ENCODE data around the gene ZNF417.
"Not testable (repeated sequence)": the region's sequence is repeated elsewhere in the genome, so short reads cannot be mapped to it uniquely, and the experiment has no call there.

ZNF417 gene

GRCh38 chr19:57872450-57872849 is 43.9 kb downstream of the ZNF417 start:
- DNase-seq = no peak

DNA sequence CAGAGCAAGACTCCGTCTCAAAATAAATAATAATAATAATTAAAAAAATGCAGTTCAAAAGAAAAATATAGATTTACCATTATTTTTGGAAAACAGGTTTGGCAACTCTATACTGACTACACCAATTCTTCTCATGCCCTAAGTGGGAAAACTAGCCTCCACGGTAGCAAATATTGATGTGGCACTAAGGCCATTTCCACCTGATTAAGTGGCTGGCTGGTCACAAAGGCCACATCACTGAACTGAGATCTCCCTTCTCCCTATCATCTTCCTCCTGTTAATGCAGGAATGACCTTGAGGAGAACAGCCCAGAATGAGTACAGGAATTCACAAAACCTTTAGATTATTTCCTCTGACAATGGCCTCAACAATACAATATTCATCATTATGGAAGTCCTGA is 46.2 kb downstream of the ZNF417 start:
- no peak overlapping the region for H3K4me2 ChIP-seq (ENCODE audit: low read depth, low read length)
- H3K9me3 ChIP-seq (replicated peaks; ENCODE audit: insufficient read depth, low read length) = no peaks in the 10 kb centered on the region
- no peaks in the 10 kb centered on the region for H3K9me2 ChIP-seq (replicated peaks; ENCODE audit: insufficient read depth, low read length)
- no peak overlapping the region for H3K9ac ChIP-seq (ENCODE audit: low read length)
- H4K20me1 ChIP-seq (ENCODE audit: insufficient read depth, low read length) = no peaks in the 10 kb centered on the region
- H3K27ac ChIP-seq (ENCODE audit: low read length) = no peak overlapping the region
- H3K4me1 ChIP-seq (ENCODE audit: low read length) = no peaks in the 10 kb centered on the region
- H2AFZ ChIP-seq (ENCODE audit: low read length) = no peak overlapping the region
- no peaks in the 10 kb centered on the region for H3K27me3 ChIP-seq (replicated peaks; ENCODE audit: insufficient read depth, low read length)
- no peaks in the 10 kb centered on the region for H3F3A ChIP-seq (ENCODE audit: insufficient read depth, low read length)
- no peak overlapping the region for H3K4me3 ChIP-seq (ENCODE audit: low read length)
- no peaks in the 10 kb centered on the region for H3K79me2 ChIP-seq (ENCODE audit: low read length)
- no peak for DNase-seq
- H3K36me3 ChIP-seq (replicated peaks; ENCODE audit: insufficient read depth, low read length) = peaks cover 6% of the 10 kb centered on the region; the same call in 1 of the 2 replicates
- TF ChIP-seq, protein P1, sequence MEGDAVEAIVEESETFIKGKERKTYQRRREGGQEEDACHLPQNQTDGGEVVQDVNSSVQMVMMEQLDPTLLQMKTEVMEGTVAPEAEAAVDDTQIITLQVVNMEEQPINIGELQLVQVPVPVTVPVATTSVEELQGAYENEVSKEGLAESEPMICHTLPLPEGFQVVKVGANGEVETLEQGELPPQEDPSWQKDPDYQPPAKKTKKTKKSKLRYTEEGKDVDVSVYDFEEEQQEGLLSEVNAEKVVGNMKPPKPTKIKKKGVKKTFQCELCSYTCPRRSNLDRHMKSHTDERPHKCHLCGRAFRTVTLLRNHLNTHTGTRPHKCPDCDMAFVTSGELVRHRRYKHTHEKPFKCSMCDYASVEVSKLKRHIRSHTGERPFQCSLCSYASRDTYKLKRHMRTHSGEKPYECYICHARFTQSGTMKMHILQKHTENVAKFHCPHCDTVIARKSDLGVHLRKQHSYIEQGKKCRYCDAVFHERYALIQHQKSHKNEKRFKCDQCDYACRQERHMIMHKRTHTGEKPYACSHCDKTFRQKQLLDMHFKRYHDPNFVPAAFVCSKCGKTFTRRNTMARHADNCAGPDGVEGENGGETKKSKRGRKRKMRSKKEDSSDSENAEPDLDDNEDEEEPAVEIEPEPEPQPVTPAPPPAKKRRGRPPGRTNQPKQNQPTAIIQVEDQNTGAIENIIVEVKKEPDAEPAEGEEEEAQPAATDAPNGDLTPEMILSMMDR (IDR thresholded peaks at IDR 0.05; ENCODE audit: low read length) = no peak
- TF ChIP-seq EZH2phosphoT487 (IDR thresholded peaks at IDR 0.05; ENCODE audit: low read length) (no peak), EZH2 (optimal IDR thresholded peaks at IDR 0.05; ENCODE audit: low read depth, low read length) (no peak)

More at GRCh38 chr19:57872450-57872849, 43.9 kb downstream of the ZNF417 start:
- Histone ChIP-seq H3K4me1 (ENCODE audit: low read length) (no peaks in the 10 kb centered on the region), H3K27ac (ENCODE audit: low read length) (no peak overlapping the region), H3K79me2 (ENCODE audit: low read length) (no peaks in the 10 kb centered on the region), H3K4me3 (ENCODE audit: low read length) (no peak overlapping the region), H3K27me3 (replicated peaks; ENCODE audit: insufficient read depth, low read length) (no peaks in the 10 kb centered on the region), H3K9me2 (replicated peaks; ENCODE audit: insufficient read depth, low read length) (no peaks in the 10 kb centered on the region), H2AFZ (ENCODE audit: low read length) (no peak overlapping the region), H3K9me3 (replicated peaks; ENCODE audit: insufficient read depth, low read length) (no peaks in the 10 kb centered on the region), H3K4me2 (ENCODE audit: low read depth, low read length) (no peak overlapping the region), H3K36me3 (replicated peaks; ENCODE audit: insufficient read depth, low read length) (no peaks in the 10 kb centered on the region), H4K20me1 (ENCODE audit: insufficient read depth, low read length) (no peaks in the 10 kb centered on the region), H3K9ac (ENCODE audit: low read length) (no peak overlapping the region), H3F3A (ENCODE audit: insufficient read depth, low read length) (no peaks in the 10 kb centered on the region)
- TF ChIP-seq EZH2 (optimal IDR thresholded peaks at IDR 0.05; ENCODE audit: low read depth, low read length) (no peak), EZH2phosphoT487 (IDR thresholded peaks at IDR 0.05; ENCODE audit: low read length) (no peak)
- TF ChIP-seq, protein P1 (IDR thresholded peaks at IDR 0.05; ENCODE audit: low read length) = no peak

DNA sequence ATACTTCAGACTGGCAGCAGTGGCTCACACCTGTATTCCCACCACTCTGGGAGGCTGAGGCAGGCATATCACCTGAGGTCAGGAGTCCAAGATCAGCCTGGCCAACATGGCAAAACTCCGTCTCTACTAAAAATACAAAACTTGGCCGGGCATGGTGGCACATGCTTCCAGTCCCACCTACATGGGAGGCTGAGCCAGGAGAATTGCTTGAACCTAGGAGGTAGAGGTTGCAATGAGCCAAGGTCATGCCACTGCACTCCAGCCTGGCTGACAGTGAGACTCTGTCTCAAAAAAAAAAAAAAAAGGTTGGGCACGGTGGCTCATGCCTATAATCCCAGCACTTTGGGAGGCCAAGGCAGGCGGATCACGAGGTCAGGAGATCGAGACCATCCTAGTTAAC is 46.7 kb downstream of the ZNF417 start:
- not testable (repeated sequence) for H4K20me1 ChIP-seq (ENCODE audit: insufficient read depth, low read length); H3K27me3 ChIP-seq (replicated peaks; ENCODE audit: insufficient read depth, low read length); H3K4me2 ChIP-seq (ENCODE audit: low read depth, low read length); H3K36me3 ChIP-seq (replicated peaks; ENCODE audit: insufficient read depth, low read length); H3F3A ChIP-seq (ENCODE audit: insufficient read depth, low read length); H3K79me2 ChIP-seq (ENCODE audit: low read length); H3K27ac ChIP-seq (ENCODE audit: low read length); H3K4me3 ChIP-seq (ENCODE audit: low read length); H3K9me2 ChIP-seq (replicated peaks; ENCODE audit: insufficient read depth, low read length); H2AFZ ChIP-seq (ENCODE audit: low read length); DNase-seq; H3K9ac ChIP-seq (ENCODE audit: low read length); H3K9me3 ChIP-seq (replicated peaks; ENCODE audit: insufficient read depth, low read length); H3K4me1 ChIP-seq (ENCODE audit: low read length)

DNA sequence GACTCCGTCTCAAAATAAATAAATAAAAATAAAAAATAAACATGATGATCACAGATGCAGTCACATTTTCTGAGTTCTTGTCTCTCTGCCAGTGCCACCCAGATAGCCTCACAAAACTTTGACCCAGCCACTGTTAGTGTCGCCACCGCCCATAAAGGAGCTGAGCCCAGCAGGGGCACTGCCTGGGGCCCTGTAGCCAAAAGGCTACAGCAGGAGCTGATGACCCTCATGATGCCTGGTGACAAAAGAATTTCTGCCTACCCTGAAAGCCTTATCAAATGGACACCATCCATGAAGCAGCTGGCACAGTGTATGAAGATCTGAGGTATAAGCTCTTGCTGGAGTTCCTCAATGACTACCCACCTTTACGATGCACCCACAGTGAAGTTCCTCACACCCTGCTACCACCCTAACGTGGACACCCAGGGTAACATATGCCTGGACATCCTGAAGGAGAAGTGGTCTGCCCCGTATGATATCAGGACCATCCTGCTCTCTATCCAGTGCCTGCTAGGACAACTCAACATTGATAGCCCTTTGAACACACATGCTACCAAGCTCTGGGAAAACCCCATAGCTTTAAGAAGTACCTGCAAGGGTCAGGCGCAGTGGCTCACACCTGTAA is 48.4 kb downstream of the ZNF417 start:
- H3K4me2 ChIP-seq (ENCODE audit: low read depth, low read length) = no peak overlapping the region
- no peak for TF ChIP-seq EZH2 (optimal IDR thresholded peaks at IDR 0.05; ENCODE audit: low read depth, low read length)
- TF ChIP-seq, protein P1 (IDR thresholded peaks at IDR 0.05; ENCODE audit: low read length) = no peak
- H3K36me3 ChIP-seq (replicated peaks; ENCODE audit: insufficient read depth, low read length) = peaks cover 6% of the 10 kb centered on the region
- no peaks in the 10 kb centered on the region for H3K9me2 ChIP-seq (replicated peaks; ENCODE audit: insufficient read depth, low read length)
- no peaks in the 10 kb centered on the region for H3K79me2 ChIP-seq (ENCODE audit: low read length)
- DNase-seq = no peak
- no peak overlapping the region for H3K4me3 ChIP-seq (ENCODE audit: low read length)
- no peaks in the 10 kb centered on the region for H3K4me1 ChIP-seq (ENCODE audit: low read length)
- H2AFZ ChIP-seq (ENCODE audit: low read length) = no peak overlapping the region
- H3F3A ChIP-seq (ENCODE audit: insufficient read depth, low read length) = no peaks in the 10 kb centered on the region
- H3K27me3 ChIP-seq (replicated peaks; ENCODE audit: insufficient read depth, low read length) = no peaks in the 10 kb centered on the region
- no peak overlapping the region for H3K27ac ChIP-seq (ENCODE audit: low read length)
- no peak overlapping the region for H3K9ac ChIP-seq (ENCODE audit: low read length)
- no peaks in the 10 kb centered on the region for H4K20me1 ChIP-seq (ENCODE audit: insufficient read depth, low read length)
- H3K9me3 ChIP-seq (replicated peaks; ENCODE audit: insufficient read depth, low read length) = no peaks in the 10 kb centered on the region

Measured in MM.1S (cell line).